Endothelial cell (in vitro differentiated cells): ENCODE data around the gene CLIC6. TPM values are rescaled to one million over a fixed set of nuclear protein-coding genes. Genes with fewer than 3 reads are reported as not detected.
A peak's percentile ranks its signal among the peaks of the same experiment; 100 is the strongest.
"Not testable (repeated sequence)": the region's sequence is repeated elsewhere in the genome, so short reads cannot be mapped to it uniquely, and the experiment has no call there.

Source experiments
- DNase-seq: peaks from one replicate; pipeline ENCODE4 v3.0.0; 2021; ENCODE audit warnings: low spot score
- H3K27ac Mint-ChIP-seq: one replicate; pipeline ENCODE4 v1.8.0; 2021; ENCODE audit warnings: mixed read lengths, inconsistent platforms; ENCODE audit not compliant: unreplicated experiment
- H3K27me3 Mint-ChIP-seq: one replicate; pipeline ENCODE4 v1.8.0; 2021; ENCODE audit warnings: mild to moderate bottlenecking, moderate library complexity, mixed read lengths, inconsistent platforms; ENCODE audit not compliant: unreplicated experiment
- H3K36me3 Mint-ChIP-seq: one replicate; pipeline ENCODE4 v1.8.0; 2021; ENCODE audit warnings: mild to moderate bottlenecking, low read depth, mixed read lengths, inconsistent platforms; ENCODE audit not compliant: unreplicated experiment
- H3K4me1 Mint-ChIP-seq: one replicate; pipeline ENCODE4 v1.8.0; 2021; ENCODE audit warnings: mild to moderate bottlenecking, mixed read lengths, inconsistent platforms; ENCODE audit not compliant: unreplicated experiment
- H3K4me3 Mint-ChIP-seq: one replicate; pipeline ENCODE4 v1.8.0; 2021; ENCODE audit warnings: mild to moderate bottlenecking, mixed read lengths, inconsistent platforms; ENCODE audit not compliant: unreplicated experiment
- H3K9me3 Mint-ChIP-seq: one replicate; pipeline ENCODE4 v1.8.0; 2021; ENCODE audit warnings: mixed read lengths, inconsistent platforms; ENCODE audit not compliant: unreplicated experiment
- total RNA-seq: library from RNA; stranded (reverse); fragmentation: NEBNext Ultra II Directional; extraction: Animal tissue kit (Norgen Biotek cat#: 25700); gene quantifications from one replicate; pipeline ENCODE4 v1.2.1, GENCODE V29; 2021; ENCODE audit not compliant: unreplicated experiment
- TF ChIP-seq, protein P1 (sequence below): fragments of 200-600 bp; sonication (generic); IDR thresholded peaks from one replicate; pipeline ENCODE4 v1.5.0; 2021; ENCODE audit warnings: antibody characterized with exemption; ENCODE audit not compliant: unreplicated experiment

Gene CLIC6
- total RNA-seq, 1 donor from 2014 or later, result 5.4 TPM

GRCh38 chr21:34715518-34715917, 46.7 kb downstream of the CLIC6 start:
- no peak for DNase-seq
- Mint-ChIP-seq H3K36me3 (no peaks in the 10 kb centered on the region), H3K27ac (no peak overlapping the region), H3K4me1 (peaks cover 18% of the 10 kb centered on the region), H3K4me3 (no peak overlapping the region), H3K27me3 (no peaks in the 10 kb centered on the region), H3K9me3 (peaks cover 4% of the 10 kb centered on the region)
- TF ChIP-seq, protein P1, sequence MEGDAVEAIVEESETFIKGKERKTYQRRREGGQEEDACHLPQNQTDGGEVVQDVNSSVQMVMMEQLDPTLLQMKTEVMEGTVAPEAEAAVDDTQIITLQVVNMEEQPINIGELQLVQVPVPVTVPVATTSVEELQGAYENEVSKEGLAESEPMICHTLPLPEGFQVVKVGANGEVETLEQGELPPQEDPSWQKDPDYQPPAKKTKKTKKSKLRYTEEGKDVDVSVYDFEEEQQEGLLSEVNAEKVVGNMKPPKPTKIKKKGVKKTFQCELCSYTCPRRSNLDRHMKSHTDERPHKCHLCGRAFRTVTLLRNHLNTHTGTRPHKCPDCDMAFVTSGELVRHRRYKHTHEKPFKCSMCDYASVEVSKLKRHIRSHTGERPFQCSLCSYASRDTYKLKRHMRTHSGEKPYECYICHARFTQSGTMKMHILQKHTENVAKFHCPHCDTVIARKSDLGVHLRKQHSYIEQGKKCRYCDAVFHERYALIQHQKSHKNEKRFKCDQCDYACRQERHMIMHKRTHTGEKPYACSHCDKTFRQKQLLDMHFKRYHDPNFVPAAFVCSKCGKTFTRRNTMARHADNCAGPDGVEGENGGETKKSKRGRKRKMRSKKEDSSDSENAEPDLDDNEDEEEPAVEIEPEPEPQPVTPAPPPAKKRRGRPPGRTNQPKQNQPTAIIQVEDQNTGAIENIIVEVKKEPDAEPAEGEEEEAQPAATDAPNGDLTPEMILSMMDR, result no peak

DNA sequence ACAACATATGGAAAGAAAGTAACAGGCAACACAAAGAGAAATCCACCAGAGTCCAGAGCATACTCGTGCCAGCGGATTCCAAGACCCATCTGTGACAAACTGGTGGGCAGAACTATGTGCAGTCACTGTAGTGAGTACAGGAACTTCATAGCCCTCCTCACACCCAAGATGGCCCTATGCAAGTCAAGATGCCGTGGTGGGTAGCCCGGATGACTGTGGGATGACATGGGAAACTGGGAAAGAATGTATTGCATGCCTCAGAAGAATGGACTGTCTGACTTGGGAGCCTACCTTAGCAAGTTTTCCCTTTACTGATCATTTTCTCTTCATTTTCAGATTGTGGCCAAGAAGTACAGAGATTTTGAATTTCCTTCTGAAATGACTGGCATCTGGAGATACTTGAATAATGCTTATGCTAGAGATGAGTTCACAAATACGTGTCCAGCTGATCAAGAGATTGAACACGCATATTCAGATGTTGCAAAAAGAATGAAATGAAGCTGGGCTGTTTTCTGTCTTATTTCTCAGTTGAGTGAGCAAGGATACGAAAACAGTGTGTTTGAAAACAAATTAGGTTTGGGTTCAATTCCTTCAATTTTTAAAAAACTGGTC, 47.3 kb downstream of the CLIC6 start:
- H3K27ac Mint-ChIP-seq, result no peak overlapping the region

DNA sequence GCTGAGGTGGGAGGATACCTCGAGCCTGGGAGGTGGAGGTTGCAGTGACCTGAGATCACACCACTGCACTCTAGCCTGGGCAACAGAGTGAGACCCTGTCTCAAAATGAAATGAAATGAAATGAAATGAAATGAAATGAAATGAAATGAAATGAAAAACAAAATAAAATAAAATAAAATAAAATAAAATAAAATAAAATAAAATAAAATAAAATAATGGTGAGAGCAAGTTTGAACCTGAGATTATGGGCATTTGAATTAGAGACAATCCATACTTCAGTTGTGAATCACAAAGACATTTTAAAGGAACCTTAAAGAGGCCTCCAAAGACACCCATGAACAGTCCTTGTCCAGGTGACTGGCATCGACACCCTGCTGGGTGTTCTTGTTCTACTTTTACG, 49.7 kb downstream of the CLIC6 start:
- not testable (repeated sequence) for H3K4me3 Mint-ChIP-seq, H3K9me3 Mint-ChIP-seq, H3K27ac Mint-ChIP-seq, DNase-seq, H3K36me3 Mint-ChIP-seq, H3K27me3 Mint-ChIP-seq
- peaks cover 24% of the 10 kb centered on the region for H3K4me1 Mint-ChIP-seq

More for the DNA sequence above, 47.3 kb downstream of the CLIC6 start:
- H3K27me3 Mint-ChIP-seq, result no peaks in the 10 kb centered on the region
- no peaks in the 10 kb centered on the region for H3K36me3 Mint-ChIP-seq
- TF ChIP-seq, protein P1, result no peak
- DNase-seq, result no peak
- peaks cover 4% of the 10 kb centered on the region for H3K9me3 Mint-ChIP-seq
- peaks cover 20% of the 10 kb centered on the region for H3K4me1 Mint-ChIP-seq
- H3K4me3 Mint-ChIP-seq, result no peak overlapping the region

- DNase-seq, result peak; percentile 34
- TF ChIP-seq, protein P1, result peak; percentile 73
- no peak overlapping the region for H3K4me3 Mint-ChIP-seq
- no peak overlapping the region for H3K27ac Mint-ChIP-seq
- no peaks in the 10 kb centered on the region for H3K27me3 Mint-ChIP-seq
- peaks cover 9% of the 10 kb centered on the region for H3K4me1 Mint-ChIP-seq
- no peaks in the 10 kb centered on the region for H3K36me3 Mint-ChIP-seq
- no peaks in the 10 kb centered on the region for H3K9me3 Mint-ChIP-seq
Measured at GRCh38 chr21:34722684-34723300, 54.0 kb downstream of the CLIC6 start.

DNA sequence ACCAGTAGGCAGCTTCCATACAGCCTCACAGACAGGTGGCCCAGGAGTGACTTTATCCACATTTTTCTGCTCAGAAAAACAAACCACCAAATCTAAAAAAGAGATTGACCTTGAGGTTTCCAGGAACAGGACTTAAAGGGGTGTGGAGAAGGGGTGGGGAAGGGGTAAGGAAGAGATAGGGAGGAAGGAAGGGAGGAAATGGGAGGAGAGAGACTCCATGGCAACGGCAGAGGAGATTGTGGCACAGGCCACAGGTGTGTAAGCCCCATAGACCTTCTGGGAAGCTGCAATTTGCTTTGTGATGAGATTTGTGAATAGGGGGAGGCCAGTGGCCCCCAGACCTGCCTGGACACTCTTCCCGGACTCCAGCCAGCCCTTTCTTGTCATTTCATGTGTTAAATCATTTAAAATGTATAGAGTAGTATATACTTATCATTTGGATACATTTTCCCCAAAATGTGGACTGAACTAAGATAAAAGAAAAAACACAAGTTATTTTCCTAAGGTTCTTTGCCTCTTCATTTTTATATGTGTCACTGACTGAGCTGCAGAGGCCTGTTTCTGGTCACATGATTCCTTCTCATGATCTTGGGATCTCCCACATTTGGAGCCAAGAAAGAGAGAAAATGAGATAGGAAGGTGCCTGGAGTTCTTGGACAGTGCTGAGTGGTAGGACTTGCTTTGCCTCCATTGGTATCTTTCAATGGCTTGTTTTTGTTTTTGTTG, 55.5 kb downstream of the CLIC6 start:
- TF ChIP-seq, protein P1, result no peak
- Mint-ChIP-seq H3K27ac (no peak overlapping the region), H3K4me1 (peaks cover 8% of the 10 kb centered on the region), H3K9me3 (no peaks in the 10 kb centered on the region), H3K27me3 (no peaks in the 10 kb centered on the region), H3K36me3 (no peaks in the 10 kb centered on the region), H3K4me3 (no peak overlapping the region)
- no peak for DNase-seq
